ENCODE results near the gene PLEKHN1.
A peak's percentile ranks its signal among the peaks of the same experiment; 100 is the strongest.

PLEKHN1 gene

GRCh38 chr1:978069-978834 is 12.0 kb downstream of the PLEKHN1 start:
- H3K9ac ChIP-seq (ENCODE audit: low read length), result no peak overlapping the region
- H3K4me2 ChIP-seq (ENCODE audit: low read depth, low read length), result no peak overlapping the region
- H3K9me2 ChIP-seq (replicated peaks; ENCODE audit: insufficient read depth, low read length), result no peaks in the 10 kb centered on the region
- H3K4me1 ChIP-seq (ENCODE audit: low read length), result peaks cover 6% of the 10 kb centered on the region; the same call in 1 of the 2 replicates
- H3K9me3 ChIP-seq (replicated peaks; ENCODE audit: insufficient read depth, low read length), result no peaks in the 10 kb centered on the region
- H3K27me3 ChIP-seq (replicated peaks; ENCODE audit: insufficient read depth, low read length), result peaks cover 66% of the 10 kb centered on the region
- no peaks in the 10 kb centered on the region for H3K79me2 ChIP-seq (ENCODE audit: low read length)
- DNase-seq, result no peak
- no peaks in the 10 kb centered on the region for H3K36me3 ChIP-seq (replicated peaks; ENCODE audit: insufficient read depth, low read length)
- TF ChIP-seq, protein P1, sequence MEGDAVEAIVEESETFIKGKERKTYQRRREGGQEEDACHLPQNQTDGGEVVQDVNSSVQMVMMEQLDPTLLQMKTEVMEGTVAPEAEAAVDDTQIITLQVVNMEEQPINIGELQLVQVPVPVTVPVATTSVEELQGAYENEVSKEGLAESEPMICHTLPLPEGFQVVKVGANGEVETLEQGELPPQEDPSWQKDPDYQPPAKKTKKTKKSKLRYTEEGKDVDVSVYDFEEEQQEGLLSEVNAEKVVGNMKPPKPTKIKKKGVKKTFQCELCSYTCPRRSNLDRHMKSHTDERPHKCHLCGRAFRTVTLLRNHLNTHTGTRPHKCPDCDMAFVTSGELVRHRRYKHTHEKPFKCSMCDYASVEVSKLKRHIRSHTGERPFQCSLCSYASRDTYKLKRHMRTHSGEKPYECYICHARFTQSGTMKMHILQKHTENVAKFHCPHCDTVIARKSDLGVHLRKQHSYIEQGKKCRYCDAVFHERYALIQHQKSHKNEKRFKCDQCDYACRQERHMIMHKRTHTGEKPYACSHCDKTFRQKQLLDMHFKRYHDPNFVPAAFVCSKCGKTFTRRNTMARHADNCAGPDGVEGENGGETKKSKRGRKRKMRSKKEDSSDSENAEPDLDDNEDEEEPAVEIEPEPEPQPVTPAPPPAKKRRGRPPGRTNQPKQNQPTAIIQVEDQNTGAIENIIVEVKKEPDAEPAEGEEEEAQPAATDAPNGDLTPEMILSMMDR (IDR thresholded peaks at IDR 0.05; ENCODE audit: low read length), result no peak
- no peak for TF ChIP-seq EZH2phosphoT487 (IDR thresholded peaks at IDR 0.05; ENCODE audit: low read length)
- no peak for TF ChIP-seq EZH2 (optimal IDR thresholded peaks at IDR 0.05; ENCODE audit: low read depth, low read length)
- H3K4me3 ChIP-seq (ENCODE audit: low read length), result no peak overlapping the region
- H4K20me1 ChIP-seq (ENCODE audit: insufficient read depth, low read length), result no peaks in the 10 kb centered on the region
- H2AFZ ChIP-seq (ENCODE audit: low read length), result no peak overlapping the region
- H3K27ac ChIP-seq (ENCODE audit: low read length), result no peak overlapping the region
- no peaks in the 10 kb centered on the region for H3F3A ChIP-seq (ENCODE audit: insufficient read depth, low read length)

DNA sequence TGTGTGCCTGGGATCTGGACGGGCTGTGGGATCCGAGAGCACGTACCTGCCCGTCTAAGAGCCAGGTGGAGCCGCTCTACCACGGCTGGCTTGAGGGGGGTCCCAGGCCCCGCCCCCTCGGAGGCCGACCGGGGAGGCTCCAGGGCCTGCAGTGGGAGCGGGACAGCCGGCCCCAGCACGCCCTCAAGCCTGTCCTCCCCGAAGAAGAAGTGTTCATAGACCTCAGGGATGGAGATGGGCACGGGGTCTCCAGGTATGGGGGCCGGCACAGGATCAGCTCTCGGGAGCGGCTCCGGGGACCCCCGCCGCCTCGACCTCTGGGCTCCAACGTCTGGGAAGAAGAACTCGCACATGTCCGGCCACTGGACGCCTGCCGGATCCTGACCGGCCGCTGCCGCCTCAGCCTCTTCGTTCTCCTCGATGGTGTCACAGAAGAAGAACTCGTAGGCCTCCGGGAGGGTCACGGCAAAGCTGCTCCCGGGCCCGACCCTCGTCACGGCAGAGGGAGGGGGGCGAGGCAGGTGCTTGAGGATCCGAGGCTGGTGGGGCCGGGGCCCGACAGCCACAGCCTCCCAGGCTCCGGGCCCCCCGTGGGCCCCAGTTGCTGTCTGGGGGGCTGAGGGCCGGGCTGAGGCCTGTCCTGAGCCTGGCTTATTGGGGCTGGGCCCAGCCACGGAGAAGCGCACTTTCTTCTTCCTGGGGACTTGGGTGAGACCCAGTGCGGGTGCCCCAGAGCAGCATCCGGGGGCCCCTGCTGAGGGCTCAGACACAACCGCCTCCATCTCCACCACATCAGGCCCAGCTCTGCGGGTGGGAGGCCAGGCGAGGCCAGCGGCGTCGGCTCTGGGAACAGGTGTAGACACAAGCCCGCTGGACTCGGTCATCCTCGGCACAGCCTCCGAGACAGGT is 12.8 kb downstream of the PLEKHN1 start:
- no peak overlapping the region for H2AFZ ChIP-seq (ENCODE audit: low read length)
- no peak overlapping the region for H3K27ac ChIP-seq (ENCODE audit: low read length)
- no peaks in the 10 kb centered on the region for H3F3A ChIP-seq (ENCODE audit: insufficient read depth, low read length)
- DNase-seq, result no peak
- TF ChIP-seq, protein P1 (IDR thresholded peaks at IDR 0.05; ENCODE audit: low read length), result no peak
- peak; percentile 45 for TF ChIP-seq EZH2 (optimal IDR thresholded peaks at IDR 0.05; ENCODE audit: low read depth, low read length)
- no peaks in the 10 kb centered on the region for H3K9me2 ChIP-seq (replicated peaks; ENCODE audit: insufficient read depth, low read length)
- no peak overlapping the region for H3K9ac ChIP-seq (ENCODE audit: low read length)
- no peaks in the 10 kb centered on the region for H3K9me3 ChIP-seq (replicated peaks; ENCODE audit: insufficient read depth, low read length)
- peaks cover 6% of the 10 kb centered on the region; the same call in 1 of the 2 replicates for H3K4me1 ChIP-seq (ENCODE audit: low read length)
- peaks cover 67% of the 10 kb centered on the region for H3K27me3 ChIP-seq (replicated peaks; ENCODE audit: insufficient read depth, low read length)
- no peak overlapping the region for H3K4me3 ChIP-seq (ENCODE audit: low read length)
- no peaks in the 10 kb centered on the region for H3K36me3 ChIP-seq (replicated peaks; ENCODE audit: insufficient read depth, low read length)
- no peaks in the 10 kb centered on the region for H3K79me2 ChIP-seq (ENCODE audit: low read length)
- H3K4me2 ChIP-seq (ENCODE audit: low read depth, low read length), result no peak overlapping the region
- no peaks in the 10 kb centered on the region for H4K20me1 ChIP-seq (ENCODE audit: insufficient read depth, low read length)

GRCh38 chr1:979744-980072 is 13.4 kb downstream of the PLEKHN1 start:
- Histone ChIP-seq H3K79me2 (ENCODE audit: low read length) (no peaks in the 10 kb centered on the region), H3K4me3 (ENCODE audit: low read length) (no peak overlapping the region), H3K4me1 (ENCODE audit: low read length) (peaks cover 6% of the 10 kb centered on the region; the same call in 1 of the 2 replicates), H3K9ac (ENCODE audit: low read length) (no peak overlapping the region), H3K27me3 (replicated peaks; ENCODE audit: insufficient read depth, low read length) (peaks cover 64% of the 10 kb centered on the region), H4K20me1 (ENCODE audit: insufficient read depth, low read length) (no peaks in the 10 kb centered on the region), H3F3A (ENCODE audit: insufficient read depth, low read length) (no peaks in the 10 kb centered on the region), H2AFZ (ENCODE audit: low read length) (no peak overlapping the region), H3K9me2 (replicated peaks; ENCODE audit: insufficient read depth, low read length) (no peaks in the 10 kb centered on the region), H3K27ac (ENCODE audit: low read length) (no peak overlapping the region), H3K4me2 (ENCODE audit: low read depth, low read length) (no peak overlapping the region), H3K9me3 (replicated peaks; ENCODE audit: insufficient read depth, low read length) (no peaks in the 10 kb centered on the region), H3K36me3 (replicated peaks; ENCODE audit: insufficient read depth, low read length) (no peaks in the 10 kb centered on the region)
- no peak for TF ChIP-seq EZH2phosphoT487 (IDR thresholded peaks at IDR 0.05; ENCODE audit: low read length)
- TF ChIP-seq EZH2 (optimal IDR thresholded peaks at IDR 0.05; ENCODE audit: low read depth, low read length), result no peak
- TF ChIP-seq, protein P1 (IDR thresholded peaks at IDR 0.05; ENCODE audit: low read length), result no peak
- no peak for DNase-seq
